Psoas muscle (tissue), 8 donors: ENCODE data around the gene ZNF652. TPM values are rescaled to one million over a fixed set of nuclear protein-coding genes. Genes with fewer than 3 reads are reported as not detected.
"Not testable (repeated sequence)": the region's sequence is repeated elsewhere in the genome, so short reads cannot be mapped to it uniquely, and the experiment has no call there.

Source experiments
- ATAC-seq, 4 donors: fragments of 200-7000 bp; cut with Tn5 transposase; one replicate each; pipeline ENCODE4 v1.9.1; 2020; ENCODE audit warnings: moderate library complexity in 3 of 4, mild to moderate bottlenecking in 2 of 4
- DNase-seq, 2 donors: peaks; one replicate each; pipeline ENCODE4 v3.0.0-alpha.2; 2020
- H3K27ac ChIP-seq: fragments of 200-600 bp; one replicate; pipeline ENCODE4 v1.8.0; 2022
- H3K27me3 ChIP-seq, 3 donors: fragments of 200-600 bp in 1 of 3; one replicate each; pipeline versions ENCODE4 v1.6.1 to v1.8.0; 2013 to 2022; ENCODE audit warnings: low read length in 2 of 3, mild to moderate bottlenecking in 2 of 3, moderate library complexity in 1 of 3; ENCODE audit not compliant: insufficient read depth in 3 of 3
- H3K36me3 ChIP-seq, 2 donors: fragments of 200-600 bp in 1 of 2; one replicate each; pipeline versions ENCODE4 v1.6.1 to v1.8.0; 2013 to 2022; ENCODE audit warnings: low read depth in 1 of 2, mild to moderate bottlenecking in 1 of 2, moderate library complexity in 1 of 2; ENCODE audit not compliant: insufficient read depth in 1 of 2
- H3K4me1 ChIP-seq: fragments of 200-600 bp; one replicate; pipeline ENCODE4 v1.8.0; 2022
- H3K4me3 ChIP-seq: fragments of 200-600 bp; one replicate; pipeline ENCODE4 v1.8.0; 2022; ENCODE audit warnings: mild to moderate bottlenecking
- H3K9me3 ChIP-seq: fragments of 200-600 bp; one replicate; pipeline ENCODE4 v1.8.0; 2022
- WGBS, 3 donors: extraction: QIAGEN DNeasy Blood & Tissue Kit; methylation state at CpG; one replicate each; pipeline versions ENCODE4 v1.1.6 to v1.1.7; 2013; 5-methylcytosine and 5-hydroxymethylcytosine counted together
- intact Hi-C, 2 donors: fragments of 100-400 bp; cut with DNase I; formaldehyde crosslinking; loops; one replicate each; pipeline versions ENCODE4 v1.11.0 to v1.14.2; 2022
- polyA plus RNA-seq, 3 donors: library from polyadenylated mRNA; stranded (reverse); fragments of 200-250 nt; gene quantifications; one replicate each; pipeline ENCODE4 v1.2.3, GENCODE V29; 2013
- total RNA-seq, 4 donors: library from RNA; stranded (reverse); fragmentation: NEBNext Ultra II Directional in 2 of 4; extraction: Animal tissue kit (Norgen Biotek cat#: 25700) in 2 of 4; gene quantifications; one replicate each; pipeline versions ENCODE4 v1.2.1 to v1.2.4, GENCODE V29; 2021 to 2023
- TF ChIP-seq, protein P1 (sequence below): fragments of 200-600 bp; IDR thresholded peaks from one replicate; pipeline ENCODE4 v1.8.0; 2022; ENCODE audit warnings: antibody characterized with exemption
- donor health status: healthy with polysubstance abuse.
- donor health status: DM: no; HTN: no; CAD: no; lungs with moderate emphysema.
- donor health status: Bipolar disorder and iron deficiency.
- donor health status: healthy.
- donor health status: DM: yes; HTN: yes; CAD: no.
- donor health status: DM: no; HTN: no; CAD: no.
- donor health status: DM: no; HTN: no; CAD: no.
- donor health status: DM: yes; HTN: yes; CAD: no.

Gene ZNF652
- total and polyA plus RNA-seq, 7 donors = 3.1 to 30.1 (median 21.3) TPM

DNA sequence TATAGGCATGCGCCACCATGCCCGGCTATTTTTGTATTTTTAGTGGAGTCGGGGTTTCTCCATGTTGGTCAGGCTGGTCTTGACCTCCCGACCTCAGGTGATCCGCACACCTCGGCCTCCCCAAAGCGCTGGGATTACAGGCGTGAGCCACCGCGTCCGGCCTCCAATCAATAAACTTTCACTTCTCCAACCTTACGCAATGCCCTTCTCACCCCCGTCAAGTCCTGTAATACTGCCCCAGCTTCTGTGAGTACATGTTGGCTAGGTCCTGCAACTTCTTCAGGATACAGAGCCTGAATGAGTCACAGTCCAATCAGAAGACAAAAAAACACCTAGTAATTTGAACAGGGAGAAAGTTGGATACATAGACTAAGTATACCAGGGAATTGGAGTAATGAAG lies 84.4 kb downstream of the ZNF652 start:
- Histone ChIP-seq H3K9me3 (no peaks in the 10 kb centered on the region), H3K4me1 (no peaks in the 10 kb centered on the region), H3K36me3 (no peaks in the 10 kb centered on the region), H3K4me3 (no peak overlapping the region), H3K27me3 (no peaks in the 10 kb centered on the region), H3K27ac (no peak overlapping the region)
- TF ChIP-seq, protein P1, sequence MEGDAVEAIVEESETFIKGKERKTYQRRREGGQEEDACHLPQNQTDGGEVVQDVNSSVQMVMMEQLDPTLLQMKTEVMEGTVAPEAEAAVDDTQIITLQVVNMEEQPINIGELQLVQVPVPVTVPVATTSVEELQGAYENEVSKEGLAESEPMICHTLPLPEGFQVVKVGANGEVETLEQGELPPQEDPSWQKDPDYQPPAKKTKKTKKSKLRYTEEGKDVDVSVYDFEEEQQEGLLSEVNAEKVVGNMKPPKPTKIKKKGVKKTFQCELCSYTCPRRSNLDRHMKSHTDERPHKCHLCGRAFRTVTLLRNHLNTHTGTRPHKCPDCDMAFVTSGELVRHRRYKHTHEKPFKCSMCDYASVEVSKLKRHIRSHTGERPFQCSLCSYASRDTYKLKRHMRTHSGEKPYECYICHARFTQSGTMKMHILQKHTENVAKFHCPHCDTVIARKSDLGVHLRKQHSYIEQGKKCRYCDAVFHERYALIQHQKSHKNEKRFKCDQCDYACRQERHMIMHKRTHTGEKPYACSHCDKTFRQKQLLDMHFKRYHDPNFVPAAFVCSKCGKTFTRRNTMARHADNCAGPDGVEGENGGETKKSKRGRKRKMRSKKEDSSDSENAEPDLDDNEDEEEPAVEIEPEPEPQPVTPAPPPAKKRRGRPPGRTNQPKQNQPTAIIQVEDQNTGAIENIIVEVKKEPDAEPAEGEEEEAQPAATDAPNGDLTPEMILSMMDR = no peak
- intact Hi-C loops = no loop called here
- 92 to 96% (median 93%) methylated on average over 13 of the region's 13 CpGs for WGBS, 3 donors
- ATAC-seq (no peak), DNase-seq (no peak)

DNA sequence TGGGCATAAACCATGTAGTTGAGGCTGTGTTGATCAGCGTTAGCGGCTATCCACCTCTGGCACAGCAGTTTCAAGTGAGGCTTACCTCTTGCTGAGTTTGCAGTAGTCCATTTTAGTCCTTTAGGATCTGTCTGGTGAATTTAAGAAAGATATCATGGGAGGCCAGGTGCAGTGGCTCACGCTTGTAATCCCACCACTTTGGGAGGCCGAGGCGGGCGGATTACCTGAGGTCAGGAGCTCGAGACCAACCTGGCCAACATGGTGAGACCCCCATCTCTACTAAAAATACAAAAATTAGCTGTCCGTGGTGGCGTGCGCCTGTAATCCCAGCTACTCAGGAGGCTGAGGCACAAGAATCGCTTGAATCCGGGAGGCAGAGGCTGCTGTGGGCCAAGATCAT lies 86.1 kb downstream of the ZNF652 start:
- H3K27ac ChIP-seq, H3K36me3 ChIP-seq, intact Hi-C loops, H3K9me3 ChIP-seq, ATAC-seq, H3K4me1 ChIP-seq, DNase-seq, H3K4me3 ChIP-seq, H3K27me3 ChIP-seq: not testable (repeated sequence)
- WGBS, 3 donors = 92 to 96% (median 95%) methylated on average over 11 to 12 of the region's 12 CpGs

DNA sequence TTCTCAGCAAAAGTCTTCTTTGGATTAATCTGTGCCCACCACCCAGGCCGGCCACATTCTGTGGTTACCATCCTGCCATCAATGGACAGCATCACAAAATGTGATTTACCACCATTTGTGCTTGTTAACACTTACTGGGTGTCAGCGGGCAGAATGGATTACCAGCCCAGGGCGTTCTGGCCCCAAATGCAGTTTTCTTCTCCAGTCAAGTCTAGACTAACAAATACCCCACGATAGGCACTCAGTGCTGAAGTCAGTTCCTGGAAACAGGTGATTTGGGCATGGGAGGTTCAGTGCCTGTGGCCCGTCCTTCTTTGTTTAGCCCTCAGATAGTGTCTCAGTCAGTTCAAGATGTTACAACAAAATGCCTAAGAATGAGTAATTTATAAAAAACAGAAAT lies 92.7 kb downstream of the ZNF652 start:
- no peaks in the 10 kb centered on the region for H3K36me3 ChIP-seq
- TF ChIP-seq, protein P1 = no peak
- H3K4me1 ChIP-seq = no peaks in the 10 kb centered on the region
- intact Hi-C loops = no loop called here
- WGBS, 3 donors = 53 to 68% (median 60%) methylated on average over 5 of the region's 5 CpGs
- DNase-seq (no peak), ATAC-seq (no peak)
- H3K27me3 ChIP-seq = no peaks in the 10 kb centered on the region
- no peak overlapping the region for H3K27ac ChIP-seq
- no peak overlapping the region for H3K4me3 ChIP-seq
- no peaks in the 10 kb centered on the region for H3K9me3 ChIP-seq

DNA sequence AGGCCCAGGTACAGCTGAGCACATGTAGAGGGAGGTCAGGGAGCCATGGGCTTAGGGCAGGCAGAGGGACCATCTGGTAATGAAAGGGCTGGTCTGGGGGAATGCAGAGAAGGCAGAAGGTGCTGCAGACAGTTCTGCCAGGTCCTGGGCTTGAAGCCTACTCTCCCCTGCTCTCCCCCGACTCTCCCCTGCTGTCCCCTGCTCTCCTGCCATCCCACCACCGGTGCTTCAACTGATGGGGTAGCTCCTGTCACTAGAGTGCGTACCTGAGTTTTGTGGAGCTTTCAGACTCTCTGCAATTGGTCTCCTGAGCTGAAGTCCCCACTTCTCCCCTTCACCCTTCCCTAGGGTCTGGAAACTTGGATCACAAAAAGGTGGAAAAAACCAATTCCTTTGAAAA lies 94.1 kb downstream of the ZNF652 start:
- intact Hi-C loops = no loop called here
- Histone ChIP-seq H3K9me3 (no peaks in the 10 kb centered on the region), H3K4me3 (no peak overlapping the region), H3K27ac (no peak overlapping the region), H3K4me1 (no peaks in the 10 kb centered on the region), H3K36me3 (no peaks in the 10 kb centered on the region), H3K27me3 (no peaks in the 10 kb centered on the region)
- ATAC-seq (no peak), DNase-seq (no peak)
- TF ChIP-seq, protein P1 = no peak
- WGBS, 3 donors = 66 to 82% (median 75%) methylated on average over 2 to 3 of the region's 3 CpGs

DNA sequence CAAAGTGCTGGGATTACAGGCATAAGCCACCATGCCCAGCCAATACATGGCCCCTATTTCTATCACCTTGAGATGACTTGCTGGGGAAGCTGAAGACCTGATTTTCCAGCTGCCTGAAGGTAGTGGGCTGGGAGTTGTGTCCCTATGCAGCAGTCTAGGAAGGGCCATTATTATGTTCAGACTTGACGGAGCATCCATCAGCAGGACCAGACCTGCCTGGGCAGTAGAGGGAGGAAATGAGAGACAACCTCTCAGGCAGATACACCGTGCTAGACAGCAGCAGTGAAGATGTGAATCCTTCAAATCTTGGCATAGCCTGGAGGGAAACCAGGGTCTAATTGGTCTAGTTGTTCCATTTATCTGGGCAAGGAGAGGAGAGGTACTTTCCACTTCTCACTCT lies 95.8 kb downstream of the ZNF652 start:
- Histone ChIP-seq H3K27ac (no peak overlapping the region), H3K27me3 (peaks cover 0 to 11% (median 0%) of the 10 kb centered on the region in 3 donors), H3K4me1 (no peaks in the 10 kb centered on the region), H3K36me3 (no peaks in the 10 kb centered on the region), H3K4me3 (no peak overlapping the region), H3K9me3 (no peaks in the 10 kb centered on the region)
- WGBS, 3 donors = 83 to 88% (median 85%) methylated on average over 2 of the region's 2 CpGs
- ATAC-seq (no peak), DNase-seq (no peak)
- TF ChIP-seq, protein P1 = no peak
- intact Hi-C loops = no loop called here

DNA sequence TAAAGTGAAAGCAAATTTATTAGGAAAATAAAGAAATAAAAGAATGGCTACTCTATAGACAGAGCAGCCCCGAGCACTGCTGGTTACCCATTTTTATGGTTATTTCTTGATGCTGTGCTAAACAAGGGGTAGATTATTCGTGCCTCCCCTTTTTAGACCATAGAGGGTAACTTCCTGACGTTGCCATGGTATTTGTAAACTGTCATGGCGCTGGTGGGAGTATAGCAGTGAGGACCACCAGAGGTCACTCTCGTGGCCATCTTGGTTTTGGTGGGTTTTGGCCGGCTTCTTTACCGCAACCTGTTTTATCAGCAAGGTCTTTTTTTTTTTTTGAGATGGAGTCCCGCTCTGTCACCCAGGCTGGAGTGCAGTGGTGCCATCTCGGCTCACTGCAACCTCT lies 100.5 kb downstream of the ZNF652 start:
- H3K4me1 ChIP-seq, ATAC-seq, H3K27ac ChIP-seq, intact Hi-C loops, DNase-seq, H3K4me3 ChIP-seq, H3K9me3 ChIP-seq, H3K36me3 ChIP-seq: not testable (repeated sequence)
- peaks cover 0 to 25% (median 3%) of the 10 kb centered on the region in 3 donors for H3K27me3 ChIP-seq
- WGBS, 3 donors = 89 to 95% (median 92%) methylated on average over 9 of the region's 9 CpGs
